NCI-H524 treated with DMSO at 0.1 percent for 48 hours (cell line): ENCODE measurements around the gene CGREF1.
"Not testable (repeated sequence)": the region's sequence is repeated elsewhere in the genome, so short reads cannot be mapped to it uniquely, and the experiment has no call there.

ENCODE experiments used
- DNase-seq: peaks from one replicate; lab custom pipeline; 2025; lab: John Stamatoyannopoulos, UW

The CGREF1 gene

DNA sequence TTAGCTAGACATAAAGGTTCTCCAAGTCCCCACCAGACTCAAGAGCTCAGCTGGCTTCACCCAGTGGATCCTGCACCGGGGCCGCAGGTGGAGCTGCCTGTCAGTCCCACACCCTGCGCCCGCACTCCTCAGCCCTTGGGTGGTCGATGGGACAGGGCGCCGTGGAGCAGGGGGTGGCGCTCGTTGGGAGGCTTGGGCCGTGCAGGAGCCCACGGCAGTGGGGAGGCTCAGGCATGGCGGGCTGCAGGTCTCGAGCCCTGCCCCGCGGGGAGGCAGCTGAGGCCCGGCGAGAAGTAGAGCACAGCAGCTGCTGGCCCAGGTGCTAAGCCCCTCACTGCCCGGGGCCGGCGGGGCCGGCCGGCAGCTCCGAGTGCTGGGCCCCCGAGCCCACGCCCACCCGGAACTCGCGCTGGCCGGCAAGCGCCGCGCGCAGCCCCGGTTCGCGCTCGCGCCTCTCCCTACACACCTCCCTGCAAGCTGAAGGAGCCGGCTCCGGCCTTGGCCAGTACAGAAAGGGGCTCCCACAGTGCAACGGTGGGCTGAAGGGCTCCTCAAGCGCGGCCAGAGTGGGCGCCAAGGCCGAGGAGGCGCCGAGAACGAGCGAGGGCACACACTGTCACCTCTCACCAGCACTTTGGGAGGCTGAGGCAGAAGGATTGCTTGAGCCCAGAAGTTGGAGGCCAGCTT, 7.4 kb downstream of the CGREF1 start:
- DNase-seq, result not testable (repeated sequence)

DNA sequence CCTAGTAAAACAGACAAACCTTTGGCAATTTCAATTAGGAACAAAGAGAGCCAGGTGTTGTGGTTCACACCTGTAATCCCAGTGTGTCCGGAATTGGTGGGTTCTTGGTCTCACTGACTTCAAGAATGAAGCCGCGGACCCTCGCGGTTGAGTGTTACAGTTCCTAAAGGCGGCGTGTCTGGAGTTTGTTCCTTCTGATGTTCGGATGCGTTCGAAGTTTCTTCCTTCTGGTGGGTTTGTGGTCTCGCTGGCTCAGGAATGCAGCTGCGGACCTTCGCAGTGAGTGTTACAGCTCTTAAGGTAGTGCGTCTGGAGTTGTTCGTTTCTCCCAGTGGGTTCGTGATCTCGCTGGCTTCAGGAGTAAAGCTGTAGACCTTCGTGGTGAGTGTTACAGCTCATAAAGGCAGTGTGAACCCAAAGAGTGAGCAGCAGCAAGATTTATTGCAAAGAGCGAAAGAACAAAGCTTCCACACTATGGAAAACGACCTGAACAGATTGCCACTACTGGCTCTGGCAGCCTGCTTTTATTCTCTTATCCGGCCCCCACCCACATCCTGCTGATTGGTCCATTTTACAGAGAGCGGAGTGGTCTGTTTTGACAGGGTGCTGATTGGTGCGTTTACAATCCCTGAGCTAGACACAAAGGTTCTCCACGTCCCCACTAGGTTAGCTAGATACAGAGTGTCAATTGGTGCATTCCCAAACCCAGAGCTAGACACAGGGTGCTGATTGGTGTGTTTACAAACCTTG, 8.2 kb downstream of the CGREF1 start:
- not testable (repeated sequence) for DNase-seq

DNA sequence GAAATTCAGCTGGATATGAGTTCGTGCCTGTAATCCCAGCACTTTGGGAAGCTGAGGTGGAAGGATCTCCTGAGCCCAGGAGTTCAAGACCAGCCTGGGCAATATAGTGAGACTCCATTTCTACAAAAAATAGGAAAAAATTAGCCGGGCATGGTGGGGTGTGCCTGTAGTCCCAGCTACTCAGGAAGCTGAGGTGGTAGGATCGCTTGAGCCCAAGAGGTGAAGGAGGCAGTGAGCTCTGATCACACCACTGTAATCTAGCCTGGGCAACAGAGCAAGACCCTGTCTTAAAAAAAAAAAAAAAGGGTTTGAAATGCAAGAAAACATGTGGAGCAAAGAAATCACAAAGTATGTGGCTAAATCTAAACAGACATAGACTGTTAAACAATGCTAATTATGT, 9.8 kb downstream of the CGREF1 start:
- no peak for DNase-seq

DNA sequence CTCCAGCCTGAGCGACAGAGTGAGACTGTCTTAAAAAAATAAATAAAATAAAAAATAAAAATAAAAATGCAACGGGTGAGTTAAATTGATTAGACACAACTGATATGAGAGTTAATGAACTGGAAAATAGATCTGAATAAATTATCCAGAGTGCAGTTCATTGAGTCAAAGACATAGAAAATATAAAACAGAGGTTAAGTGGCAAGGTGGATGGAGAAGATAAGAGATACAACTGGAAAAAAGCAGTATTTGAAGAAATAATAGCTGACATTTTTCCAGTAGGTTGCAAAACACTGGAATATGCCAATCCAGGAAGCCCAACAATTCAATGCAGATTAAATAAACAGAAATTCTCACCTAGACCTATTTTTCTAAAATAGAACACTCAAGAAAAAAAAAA, 10.7 kb downstream of the CGREF1 start:
- no peak for DNase-seq

DNA sequence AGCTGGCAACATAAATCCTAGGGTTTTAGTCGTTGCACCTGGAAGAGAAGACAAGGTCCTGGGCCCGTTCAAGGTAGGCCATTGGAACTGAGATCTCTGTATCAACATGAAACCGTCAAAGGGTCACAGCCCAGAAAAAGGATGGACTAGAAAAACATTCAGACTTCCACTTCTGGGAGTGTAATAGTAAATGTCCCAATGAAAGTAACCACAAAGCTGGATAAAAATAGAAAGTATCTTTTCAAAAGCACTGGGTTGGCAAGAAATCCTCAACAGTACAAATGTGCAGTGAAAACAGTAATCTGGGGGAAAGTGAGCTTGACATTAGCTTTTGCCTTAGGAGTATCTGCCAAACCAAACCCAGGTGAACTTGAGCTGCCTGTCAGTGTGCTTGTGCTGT, 12.9 kb downstream of the CGREF1 start:
- no peak for DNase-seq

DNA sequence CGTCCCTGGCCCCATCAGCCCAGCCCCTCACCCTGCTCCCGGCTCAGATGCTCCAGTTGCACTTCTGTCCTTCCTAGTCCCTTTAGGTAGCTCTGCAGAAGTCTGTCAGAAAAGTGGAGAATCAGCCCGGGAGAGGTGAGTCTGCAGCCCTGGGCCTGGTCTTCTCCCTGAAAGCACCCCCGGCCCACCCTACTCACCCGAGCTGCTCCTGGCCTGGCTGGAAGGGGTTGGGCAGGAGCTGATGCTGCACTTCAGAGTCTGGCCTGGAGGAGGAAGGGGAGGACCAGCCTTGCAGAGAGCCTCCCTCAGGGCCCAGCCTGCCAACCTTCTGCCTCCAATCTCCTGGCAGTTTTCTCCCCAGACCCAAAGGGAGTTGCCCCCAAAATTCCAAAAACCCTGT, 16.6 kb downstream of the CGREF1 start:
- no peak for DNase-seq

DNA sequence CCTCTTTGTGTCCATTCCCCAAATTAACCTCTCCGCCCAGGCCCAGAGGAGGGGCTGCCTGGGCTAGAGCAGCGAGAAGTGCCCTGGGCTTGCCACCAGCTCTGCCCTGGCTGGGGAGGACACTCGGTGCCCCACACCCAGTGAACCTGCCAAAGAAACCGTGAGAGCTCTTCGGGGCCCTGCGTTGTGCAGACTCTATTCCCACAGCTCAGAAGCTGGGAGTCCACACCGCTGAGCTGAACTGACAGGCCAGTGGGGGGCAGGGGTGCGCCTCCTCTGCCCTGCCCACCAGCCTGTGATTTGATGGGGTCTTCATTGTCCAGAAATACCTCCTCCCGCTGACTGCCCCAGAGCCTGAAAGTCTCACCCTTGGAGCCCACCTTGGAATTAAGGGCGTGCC, 18.9 kb downstream of the CGREF1 start:
- no peak for DNase-seq

DNA sequence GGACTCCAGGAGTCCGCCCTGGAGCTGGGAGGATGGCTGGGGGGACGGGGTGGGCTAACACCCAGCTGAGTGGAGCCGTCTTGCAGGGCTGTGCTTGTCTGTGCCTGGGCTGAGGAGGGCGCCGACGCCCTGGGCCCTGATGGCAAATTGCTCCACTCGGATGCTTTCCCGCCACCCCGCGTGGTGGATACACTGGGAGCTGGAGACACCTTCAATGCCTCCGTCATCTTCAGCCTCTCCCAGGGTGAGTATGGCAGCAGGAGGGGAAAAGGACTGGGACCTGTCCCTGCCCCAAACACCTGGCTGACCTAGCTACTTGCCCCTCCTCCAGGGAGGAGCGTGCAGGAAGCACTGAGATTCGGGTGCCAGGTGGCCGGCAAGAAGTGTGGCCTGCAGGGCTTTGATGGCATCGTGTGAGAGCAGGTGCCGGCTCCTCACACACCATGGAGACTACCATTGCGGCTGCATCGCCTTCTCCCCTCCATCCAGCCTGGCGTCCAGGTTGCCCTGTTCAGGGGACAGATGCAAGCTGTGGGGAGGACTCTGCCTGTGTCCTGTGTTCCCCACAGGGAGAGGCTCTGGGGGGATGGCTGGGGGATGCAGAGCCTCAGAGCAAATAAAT, 19.5 kb downstream of the CGREF1 start:
- no peak for DNase-seq

DNA sequence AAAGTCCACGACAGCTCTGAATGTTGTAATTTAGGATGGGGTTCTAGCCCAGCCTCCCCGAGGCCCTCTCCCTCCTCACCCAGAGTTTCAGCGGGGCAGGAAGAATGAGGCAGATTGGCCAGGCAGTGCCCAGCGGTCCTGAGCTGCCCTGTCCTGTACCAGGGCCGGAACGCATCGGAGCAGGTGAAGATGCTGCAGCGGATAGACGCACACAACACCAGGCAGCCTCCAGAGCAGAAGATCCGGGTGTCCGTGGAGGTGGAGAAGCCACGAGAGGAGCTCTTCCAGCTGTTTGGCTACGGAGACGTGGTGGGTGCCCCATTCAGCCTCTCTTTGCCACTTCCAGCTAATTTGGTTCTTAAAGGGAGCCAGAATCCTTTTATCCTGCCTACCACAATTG, 21.6 kb downstream of the CGREF1 start:
- no peak for DNase-seq

DNA sequence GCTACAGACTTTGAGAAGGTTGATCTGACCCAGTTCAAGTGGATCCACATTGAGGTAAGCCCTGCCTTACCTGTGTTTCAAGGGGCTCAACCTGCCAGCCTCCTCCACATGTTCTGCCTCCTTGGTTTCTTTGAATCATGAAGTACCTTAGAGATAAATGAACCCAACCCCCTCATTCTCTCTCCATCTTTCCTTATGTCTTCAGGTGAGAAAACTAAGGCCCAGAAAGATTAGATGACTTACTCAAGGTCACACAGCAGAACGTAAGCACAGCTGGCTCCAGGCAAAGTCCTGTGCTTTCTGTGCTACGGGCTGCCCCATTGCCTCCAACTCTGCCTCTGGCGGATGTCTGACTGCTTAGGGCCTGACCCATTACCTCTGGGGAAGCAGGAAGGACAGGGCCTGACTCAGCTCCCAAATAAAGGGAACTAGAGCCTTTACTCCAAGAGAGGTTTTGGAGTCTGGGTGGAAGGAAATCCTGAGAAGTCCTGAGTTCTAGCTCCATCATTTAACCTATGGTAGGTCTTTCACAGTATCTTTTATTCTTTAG, 22.1 kb downstream of the CGREF1 start:
- DNase-seq, result no peak

DNA sequence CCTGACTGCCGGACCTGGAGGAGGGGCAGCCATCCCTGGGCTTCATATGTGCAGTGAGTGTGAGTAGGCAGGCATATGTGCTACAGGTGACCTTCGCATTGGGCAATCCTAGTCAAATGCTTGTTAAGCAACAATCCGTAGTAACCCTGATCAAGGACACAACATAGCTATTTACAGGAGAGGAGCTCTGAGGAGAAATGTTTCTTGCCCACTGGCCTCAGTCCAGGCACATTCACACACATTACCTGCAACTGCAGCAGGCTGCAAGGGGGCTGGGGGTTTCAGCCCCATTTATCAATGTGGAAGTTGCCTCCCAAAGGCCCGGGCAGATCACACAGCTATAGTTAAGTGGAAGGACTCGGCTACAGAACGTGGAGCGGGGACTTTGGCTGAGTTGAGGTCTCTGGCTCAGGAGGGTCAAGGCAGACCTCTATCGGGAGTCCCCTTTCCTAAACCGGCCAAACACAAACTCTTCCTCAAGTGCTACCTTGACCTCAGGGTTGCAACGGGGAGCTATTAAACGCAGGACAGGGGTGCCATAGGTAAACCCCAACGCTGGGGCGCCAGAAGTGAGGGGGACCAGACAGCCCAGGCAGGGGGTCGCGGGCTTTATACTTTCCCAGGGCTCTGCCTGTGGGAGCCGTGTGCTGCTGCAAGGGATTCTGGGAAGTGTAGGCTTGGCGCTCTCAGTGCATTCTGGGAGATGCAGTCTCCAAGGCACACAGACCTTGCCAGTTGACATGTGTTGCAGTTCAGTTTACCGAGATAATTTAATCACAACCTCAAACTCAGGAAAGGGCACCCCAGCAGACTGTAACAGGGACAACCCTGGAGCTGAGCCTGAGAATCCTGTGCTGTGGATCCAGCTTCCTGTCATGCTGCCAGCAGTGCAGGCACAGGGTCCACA, 22.9 kb downstream of the CGREF1 start:
- DNase-seq, result peak; percentile 38

DNA sequence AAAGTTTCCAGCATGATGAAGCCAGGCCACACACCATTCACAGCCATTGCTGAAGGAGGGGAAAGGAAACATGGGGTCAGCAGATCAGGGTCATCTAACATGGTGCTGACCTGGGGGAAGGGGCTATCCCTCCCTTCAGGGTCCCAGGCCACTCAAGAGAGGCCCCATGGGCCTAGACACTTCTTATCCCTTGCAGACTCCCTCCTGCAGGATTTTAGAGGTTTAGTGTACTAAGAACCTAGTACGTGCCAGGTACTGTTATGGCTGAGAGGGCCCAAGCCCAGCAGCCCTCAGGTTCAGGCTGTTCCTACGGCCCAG, 23.5 kb downstream of the CGREF1 start:
- no peak for DNase-seq

DNA sequence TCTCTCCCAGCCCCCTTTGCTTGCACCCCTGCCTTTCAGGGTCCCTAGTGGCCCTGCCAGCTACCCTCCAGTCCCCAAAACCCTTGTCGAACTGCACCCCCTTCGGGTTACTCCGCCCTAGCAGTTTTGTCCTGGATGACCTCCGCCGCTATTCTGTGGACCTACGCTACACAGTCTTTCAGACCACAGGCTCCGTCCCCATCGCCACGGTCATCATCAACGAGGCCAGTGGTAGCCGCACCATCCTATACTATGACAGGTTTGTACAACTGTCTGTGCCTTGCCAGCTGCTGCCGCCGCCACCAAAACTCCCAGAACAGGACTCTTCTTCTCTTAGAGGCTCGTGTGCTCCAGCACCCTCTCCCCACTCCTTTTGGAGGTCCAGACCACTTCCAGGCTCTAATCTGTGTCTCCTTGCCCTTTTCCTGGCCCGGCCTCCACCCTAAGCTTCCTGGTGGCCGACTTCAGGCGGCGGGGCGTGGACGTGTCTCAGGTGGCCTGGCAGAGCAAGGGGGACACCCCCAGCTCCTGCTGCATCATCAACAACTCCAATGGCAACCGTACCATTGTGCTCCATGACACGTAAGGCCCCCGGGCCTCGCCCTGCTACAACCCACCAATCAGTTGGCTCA, 24.5 kb downstream of the CGREF1 start:
- no peak for DNase-seq

DNA sequence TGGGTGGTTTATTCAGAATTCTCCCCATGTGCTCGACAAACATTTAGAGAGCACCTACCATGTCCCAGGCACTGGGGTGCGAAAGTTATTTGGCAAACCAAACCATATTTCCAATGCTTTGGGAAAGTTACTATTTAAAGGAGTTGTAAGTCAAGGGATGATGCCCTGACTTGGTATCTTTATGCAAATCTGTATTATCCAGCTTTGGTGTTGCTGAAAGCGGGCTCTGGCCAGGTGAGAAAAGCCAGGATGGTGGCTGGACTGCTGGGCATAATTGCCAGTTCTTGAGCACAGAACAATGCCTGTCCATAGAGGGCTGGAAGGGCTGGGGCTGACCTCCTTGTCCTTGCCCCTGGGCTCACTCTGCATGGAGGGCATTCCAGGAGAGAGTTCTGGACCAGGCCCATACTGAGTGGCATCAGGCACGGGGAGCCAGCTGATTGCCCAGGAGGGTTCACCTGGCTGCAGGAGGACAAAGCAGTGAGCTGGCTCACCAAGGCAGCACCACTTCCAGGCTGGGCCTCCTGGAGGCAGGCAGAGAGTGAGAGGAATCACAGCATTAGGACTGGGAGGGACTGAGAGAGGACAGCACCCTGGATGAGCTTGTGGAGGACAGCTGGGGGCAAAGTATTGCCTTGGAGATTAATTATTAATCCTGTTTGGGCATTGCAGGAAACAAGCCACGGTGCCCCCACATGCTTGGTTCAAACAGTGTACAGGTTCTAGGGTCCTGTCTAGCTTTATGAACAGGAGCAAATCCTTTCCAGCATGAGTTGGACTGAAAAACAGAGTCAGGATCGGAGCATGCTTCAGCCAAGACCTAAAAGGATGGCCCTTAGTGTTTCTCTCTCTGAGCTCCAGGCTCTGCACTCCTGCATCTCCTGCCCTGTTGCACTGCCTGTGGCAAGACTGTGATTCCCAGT, 25.2 kb downstream of the CGREF1 start:
- no peak for DNase-seq

DNA sequence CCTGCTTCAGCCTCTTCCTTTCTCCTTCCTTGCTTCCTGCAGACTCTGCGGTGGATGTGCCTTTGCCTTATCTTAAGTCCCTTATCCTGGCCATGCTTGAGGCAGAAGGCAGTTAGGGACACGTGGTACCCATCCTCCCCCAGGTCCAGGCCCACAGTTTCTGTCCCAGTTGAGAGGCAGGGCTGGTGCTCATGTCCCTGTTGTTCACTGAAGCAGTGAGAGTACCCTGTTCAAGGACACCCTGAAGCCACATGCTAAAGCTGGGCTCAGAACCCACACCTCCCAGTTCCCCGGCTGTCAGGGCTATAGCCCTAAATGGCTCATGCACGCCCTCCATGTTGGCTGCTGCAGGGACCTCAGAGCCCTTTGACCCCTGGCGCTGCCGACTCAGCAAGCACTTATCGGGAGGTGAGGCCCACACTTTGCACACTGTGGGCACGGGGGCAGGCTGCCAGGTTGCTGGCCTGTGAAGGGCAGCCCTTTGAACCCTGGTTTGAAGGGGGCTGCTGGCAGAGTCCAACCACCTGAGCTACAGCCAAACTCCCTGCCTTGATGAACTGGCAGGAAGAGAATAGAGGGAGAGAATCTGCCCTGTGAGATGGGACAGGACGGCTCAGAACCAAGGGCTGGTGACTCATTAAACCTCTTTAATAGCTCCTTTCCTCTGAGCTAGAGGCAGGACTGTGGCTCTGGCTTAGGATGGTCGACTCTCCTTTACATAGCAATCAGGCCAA, 26.1 kb downstream of the CGREF1 start:
- no peak for DNase-seq

DNA sequence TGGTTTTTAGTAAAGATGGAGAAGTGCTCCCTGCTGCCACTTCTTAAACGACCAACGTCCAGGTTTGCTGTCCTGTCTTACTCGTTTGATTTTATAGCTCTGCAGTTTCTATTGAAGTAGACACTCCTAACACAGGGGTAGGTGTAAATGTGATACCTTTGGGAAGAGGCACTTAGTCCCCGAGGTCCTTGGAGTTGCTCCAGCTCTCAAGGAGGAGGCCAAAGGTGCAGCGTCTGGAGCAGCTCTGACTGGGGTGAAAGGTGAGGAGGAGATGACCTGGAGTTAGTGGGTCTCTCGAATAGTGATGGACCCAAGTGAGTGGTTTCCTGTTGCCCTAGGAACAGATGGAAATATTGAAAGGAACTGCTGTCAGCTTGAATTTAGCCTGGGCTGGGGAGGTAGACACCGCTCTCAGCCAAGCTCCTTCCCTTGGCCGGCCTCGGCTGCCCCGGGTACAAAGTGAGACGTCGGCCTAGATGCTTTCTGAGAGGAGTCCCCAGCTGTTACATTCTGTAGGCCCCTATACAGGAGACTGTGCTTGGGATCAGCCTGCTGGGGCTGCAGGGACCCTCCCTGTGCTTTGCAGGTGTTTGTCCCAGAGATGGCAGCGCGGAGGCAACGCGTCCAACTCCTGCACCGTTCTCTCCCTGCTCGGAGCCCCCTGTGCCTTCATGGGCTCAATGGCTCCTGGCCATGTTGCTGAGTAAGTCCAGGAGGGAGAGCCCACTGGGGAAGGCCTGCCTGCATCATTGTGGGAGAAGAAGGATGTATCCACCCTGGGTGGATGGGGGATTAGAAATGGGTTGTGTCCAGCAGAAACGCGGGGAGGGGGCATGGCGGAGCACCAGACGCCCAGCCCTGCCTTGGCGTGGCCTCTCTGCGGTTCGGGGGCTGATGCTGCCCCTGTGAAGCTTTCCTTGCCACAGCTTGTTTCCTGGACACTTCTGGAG, 26.9 kb downstream of the CGREF1 start:
- DNase-seq, result no peak

DNA sequence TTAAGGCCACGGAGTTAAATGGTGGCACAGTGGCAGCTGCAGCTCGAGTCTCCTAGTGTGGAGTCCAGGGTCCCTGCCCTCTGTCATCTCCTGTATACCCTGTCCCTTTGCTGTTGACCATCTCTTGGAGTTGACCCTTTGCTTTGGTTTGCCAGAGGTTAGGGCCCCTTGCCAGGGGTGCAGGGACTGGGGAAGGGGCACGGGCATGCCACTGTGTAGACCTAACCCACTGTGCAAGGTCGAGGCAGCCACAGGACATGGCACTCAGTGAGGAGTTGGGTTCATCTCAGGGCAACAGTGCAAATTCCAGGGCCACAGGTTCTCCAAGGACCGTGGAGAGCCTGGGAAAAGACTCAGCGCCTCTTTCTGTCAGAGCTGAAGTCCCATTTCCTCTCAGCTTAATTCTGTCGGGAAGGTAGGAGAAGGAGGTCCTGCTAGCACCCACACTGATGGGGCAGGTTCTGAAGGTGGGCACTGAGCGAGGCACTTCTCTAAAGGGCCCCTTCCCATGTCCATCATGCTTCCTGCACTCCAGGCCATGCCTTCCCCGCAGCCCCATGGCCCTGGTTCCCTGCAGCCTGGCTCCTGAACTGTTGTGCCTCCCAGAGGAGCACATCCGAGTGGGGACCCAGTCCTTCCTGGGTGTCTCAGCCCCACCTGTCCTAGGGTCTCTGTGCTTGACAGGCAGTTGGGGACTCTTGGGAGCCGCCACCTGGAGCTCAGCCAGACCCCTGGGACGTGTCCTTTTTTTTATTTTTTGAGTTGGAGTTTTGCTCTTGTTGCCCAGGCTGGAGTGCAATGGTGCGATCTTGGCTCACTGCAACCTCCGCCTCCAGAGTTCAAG, 29.6 kb downstream of the CGREF1 start:
- DNase-seq, result no peak

DNA sequence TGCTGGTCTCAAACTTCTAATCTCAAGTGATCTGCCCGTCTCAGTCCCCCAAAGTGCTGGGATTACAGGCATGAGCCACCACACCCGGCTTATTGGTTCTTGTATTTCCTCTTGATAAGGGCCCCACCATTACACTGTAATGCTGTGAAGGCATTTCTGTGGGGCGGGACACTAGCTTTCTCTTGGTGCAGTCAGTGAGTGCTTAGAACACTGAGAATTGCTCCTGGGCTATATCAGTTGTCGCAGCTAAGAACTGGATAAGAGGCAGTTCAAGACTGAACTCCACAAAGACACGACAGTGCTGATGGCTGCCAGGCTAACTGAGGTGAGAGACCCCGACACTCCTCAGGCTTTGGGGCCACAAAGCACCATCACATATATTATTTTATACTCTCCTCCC, 30.3 kb downstream of the CGREF1 start:
- no peak for DNase-seq
